HEK293 (cell line): ENCODE measurements around the gene CCT8.

Experiments
- CTCF ChIA-PET: fragments of 350-600 bp; formaldehyde crosslinking; extraction: SDS; loops from one replicate; lab custom pipeline; 2021; ENCODE audit warnings: antibody characterized with exemption; lab: Yijun Ruan, JAX
- POLR2A ChIA-PET: fragments of 300-600 bp; formaldehyde crosslinking; extraction: SDS; loops from one replicate; lab custom pipeline; 2020; ENCODE audit warnings: antibody characterized with exemption, inconsistent platforms; lab: Yijun Ruan, JAX
- H3K27ac ChIP-seq: fragments of 200-500 bp; sonication (Bioruptor generic); 2 replicates; pipeline ENCODE4 v1.5.1; 2014; ENCODE audit warnings: low read depth, low read length, control low read depth, inconsistent platforms; ENCODE audit errors: extremely low read depth
- H3K36me3 ChIP-seq, 2 experiments: fragments of 200-500 bp in 1 of 2; sonication (Bioruptor generic) in 1 of 2; 1 replicate in 1 of 2; 2 replicates in 1 of 2; pipeline ENCODE4 v1.5.1; 2014 to 2017; ENCODE audit warnings: inconsistent platforms in 2 of 2, low read length in 2 of 2; ENCODE audit not compliant: control insufficient read depth in 2 of 2, insufficient read depth in 1 of 2
- H3K4me1 ChIP-seq: fragments of 200-500 bp; sonication (Bioruptor generic); 2 replicates; pipeline ENCODE4 v1.5.1; 2014; ENCODE audit warnings: mild to moderate bottlenecking, low read length, inconsistent platforms; ENCODE audit not compliant: control insufficient read depth, insufficient read depth
- H3K4me3 ChIP-seq: 2 replicates; pipeline ENCODE4 v1.5.1; 2011; ENCODE audit warnings: low read depth, mild to moderate bottlenecking, control low read depth, low read length, moderate library complexity
- H3K9me3 ChIP-seq: fragments of 200-500 bp; sonication (Bioruptor generic); 2 replicates; pipeline ENCODE4 v1.5.1; 2014; ENCODE audit warnings: low read depth, low read length, inconsistent platforms; ENCODE audit not compliant: control insufficient read depth, insufficient read depth
- HOXA7 ChIP-seq: sonication (generic); formaldehyde crosslinking; IDR thresholded peaks from 2 replicates; pipeline ENCODE4 v1.8.1; 2022; ENCODE audit warnings: missing genetic modification reagents, borderline replicate concordance
- PATZ1 ChIP-seq: fragments of 450-650 bp; formaldehyde crosslinking; IDR thresholded peaks from 2 replicates; pipeline ENCODE4 v1.5.1; 2016; ENCODE audit warnings: missing biosample characterization, missing genetic modification characterization
- REPIN1 ChIP-seq: fragments of 450-650 bp; formaldehyde crosslinking; IDR thresholded peaks from 2 replicates; pipeline ENCODE4 v1.5.1; 2017; ENCODE audit warnings: missing biosample characterization, missing genetic modification characterization, low read depth
- SETDB1 ChIP-seq: IDR thresholded peaks from one replicate; pipeline ENCODE4 v1.6.1; 2017; ENCODE audit warnings: mild to moderate bottlenecking, low read length, moderate library complexity, mixed read lengths; ENCODE audit not compliant: insufficient read length
- SP7 ChIP-seq: fragments of 450-650 bp; formaldehyde crosslinking; IDR thresholded peaks from 2 replicates; pipeline ENCODE4 v1.5.1; 2016; ENCODE audit warnings: missing biosample characterization, missing genetic modification characterization
- ZBTB17 ChIP-seq: fragments of 450-650 bp; formaldehyde crosslinking; IDR thresholded peaks from 2 replicates; pipeline ENCODE4 v1.5.1; 2016; ENCODE audit warnings: missing biosample characterization, missing genetic modification characterization
- ZBTB44 ChIP-seq: fragments of 450-650 bp; IDR thresholded peaks from 2 replicates; pipeline ENCODE4 v1.5.1; 2018; ENCODE audit warnings: missing biosample characterization, mild to moderate bottlenecking, missing genetic modification characterization
- ZBTB49 ChIP-seq: fragments of 450-650 bp; formaldehyde crosslinking; IDR thresholded peaks from 2 replicates; pipeline ENCODE4 v1.5.1; 2016; ENCODE audit warnings: missing biosample characterization, missing genetic modification characterization, low read depth
- ZEB2 ChIP-seq: fragments of 450-650 bp; formaldehyde crosslinking; IDR thresholded peaks from 2 replicates; pipeline ENCODE4 v1.5.1; 2016; ENCODE audit warnings: missing biosample characterization, missing genetic modification characterization
- ZFP69B ChIP-seq: fragments of 450-650 bp; formaldehyde crosslinking; IDR thresholded peaks from 2 replicates; pipeline ENCODE4 v1.5.1; 2016; ENCODE audit warnings: missing biosample characterization, missing genetic modification characterization
- ZNF16 ChIP-seq: fragments of 450-650 bp; formaldehyde crosslinking; IDR thresholded peaks from 2 replicates; pipeline ENCODE4 v1.5.1; 2016; ENCODE audit warnings: low read depth, missing biosample characterization, missing genetic modification characterization
- ZNF184 ChIP-seq: fragments of 450-650 bp; IDR thresholded peaks from 2 replicates; pipeline ENCODE4 v1.5.1; 2018; ENCODE audit warnings: missing biosample characterization, mild to moderate bottlenecking, missing genetic modification characterization
- ZNF221 ChIP-seq: fragments of 450-650 bp; formaldehyde crosslinking; IDR thresholded peaks from 2 replicates; pipeline ENCODE4 v1.5.1; 2017; ENCODE audit warnings: missing biosample characterization, missing genetic modification characterization, borderline replicate concordance
- ZNF335 ChIP-seq: fragments of 450-650 bp; formaldehyde crosslinking; conservative IDR thresholded peaks from 2 replicates; pipeline ENCODE4 v1.5.1; 2016; ENCODE audit warnings: missing biosample characterization, missing genetic modification characterization
- ZNF391 ChIP-seq: fragments of 450-650 bp; formaldehyde crosslinking; IDR thresholded peaks from 2 replicates; pipeline ENCODE4 v1.5.1; 2016; ENCODE audit warnings: low read depth, missing biosample characterization, missing genetic modification characterization, borderline replicate concordance
- ZNF398 ChIP-seq: fragments of 450-650 bp; formaldehyde crosslinking; IDR thresholded peaks from 2 replicates; pipeline ENCODE4 v1.5.1; 2017; ENCODE audit warnings: missing biosample characterization, missing genetic modification characterization
- ZNF521 ChIP-seq: fragments of 450-650 bp; formaldehyde crosslinking; IDR thresholded peaks from 2 replicates; pipeline ENCODE4 v1.5.1; 2017; ENCODE audit warnings: missing biosample characterization, mild to moderate bottlenecking, missing genetic modification characterization
- ZNF549 ChIP-seq: fragments of 450-650 bp; IDR thresholded peaks from 2 replicates; pipeline ENCODE4 v1.5.1; 2018; ENCODE audit warnings: missing biosample characterization, missing genetic modification characterization, mild to moderate bottlenecking, inconsistent platforms, moderate library complexity
- ZNF670 ChIP-seq: fragments of 450-650 bp; formaldehyde crosslinking; IDR thresholded peaks from 2 replicates; pipeline ENCODE4 v1.5.1; 2016; ENCODE audit warnings: missing biosample characterization, missing genetic modification characterization, low read depth
- ZNF747 ChIP-seq: fragments of 450-650 bp; formaldehyde crosslinking; IDR thresholded peaks from 2 replicates; pipeline ENCODE4 v1.5.1; 2016; ENCODE audit warnings: missing biosample characterization, missing genetic modification characterization
- ZNF76 ChIP-seq: fragments of 450-650 bp; formaldehyde crosslinking; IDR thresholded peaks from 2 replicates; pipeline ENCODE4; 2016; ENCODE audit warnings: low read depth, missing biosample characterization, missing genetic modification characterization, borderline replicate concordance

CCT8 gene

GRCh38 chr21:29025328-29025713, 48.1 kb downstream of the CCT8 start:
- Histone ChIP-seq H3K36me3 (peaks cover 14 to 20% of the 10 kb centered on the region in 2 experiments), H3K4me1 (peaks cover 5% of the 10 kb centered on the region; the same call in 1 of the 2 replicates), H3K4me3 (peak overlapping the region; percentile 84), H3K27ac (peak overlapping the region; percentile 89), H3K9me3 (no peaks in the 10 kb centered on the region)
- no peak for TF ChIP-seq ZNF521 (tag by site-specific recombination)
- no peak for TF ChIP-seq ZNF747
- no peak for TF ChIP-seq HOXA7 (CRISPR knock-in tag)
- TF ChIP-seq REPIN1 (tag by site-specific recombination), result no peak
- no peak for TF ChIP-seq ZNF16 (tag by site-specific recombination)
- no peak for TF ChIP-seq ZBTB49 (tag by site-specific recombination)
- 0 out of 2 replicates have a peak, but pooled peaks have one; percentile 59 for TF ChIP-seq ZNF184 (tag by site-specific recombination)
- POLR2A ChIA-PET, result interaction anchor here (0.6 to 6.1 kb wide), 8 partner anchors 13 to 78 kb away, joined by 3 to 100 read pairs (median 6); partner anchors contain the start of genes CCT8 and LTN1
- CTCF ChIA-PET, result interaction anchor here (0.6 kb wide), 1 partner anchor 51 kb away, joined by 3 read pairs; no protein-coding TSS in a partner anchor

GRCh38 chr21:29024474-29025327, 48.7 kb downstream of the CCT8 start, which contains the start of gene USP16:
USP16 (plus strand) TSS chr21:29024668; CDS start chr21:29027914, 3,246 bp downstream.
- ChIA-PET POLR2A (interaction anchor here (0.6 to 6.1 kb wide), 10 partner anchors 12 to 272 kb away, joined by 3 to 100 read pairs (median 4); partner anchors contain the start of genes CCT8 and LTN1), CTCF (interaction anchor here (0.6 kb wide), 2 partner anchors 46 to 52 kb away, joined by 3 read pairs; no protein-coding TSS in a partner anchor)
- peak within 1 kb of the TSS; percentile 89 for H3K27ac ChIP-seq
- TF ChIP-seq PATZ1 (peak; percentile 73), SETDB1 (no peak), ZNF335 (tag by site-specific recombination) (peak; percentile 97), ZNF670 (tag by site-specific recombination) (no peak), ZBTB44 (tag by site-specific recombination) (0 out of 2 replicates have a peak, but pooled peaks have one; percentile 4), ZFP69B (tag by site-specific recombination) (peak; percentile 17; the same call in 1 of the 2 replicates), ZNF398 (no peak), ZBTB17 (peak; percentile 98), ZNF221 (tag by site-specific recombination) (no peak), ZNF549 (tag by site-specific recombination) (no peak), ZNF391 (tag by site-specific recombination) (peak; percentile 2; the same call in 1 of the 2 replicates), SP7 (tag by site-specific recombination) (peak; percentile 89), ZEB2 (peak; percentile 81), ZNF76 (peak; percentile 94)

More at GRCh38 chr21:29024474-29025327, 48.7 kb downstream of the CCT8 start, which contains the start of gene USP16:
- no peaks in the 10 kb centered on the region for H3K9me3 ChIP-seq
- peaks cover 13 to 14% of the 10 kb centered on the region in 2 experiments; a peak in 2 of 3 replicates for H3K36me3 ChIP-seq
- H3K4me1 ChIP-seq, result peaks cover 5% of the 10 kb centered on the region; the same call in 1 of the 2 replicates
- H3K4me3 ChIP-seq, result peak within 1 kb of the TSS; percentile 84
